ENCODE measurements around the gene KIF1A. TPM values are rescaled to one million over a fixed set of nuclear protein-coding genes. Genes with fewer than 3 reads are reported as not detected.

The KIF1A gene
- polyA plus RNA-seq, 1 donor from 2014 or later = 63.4 TPM

DNA sequence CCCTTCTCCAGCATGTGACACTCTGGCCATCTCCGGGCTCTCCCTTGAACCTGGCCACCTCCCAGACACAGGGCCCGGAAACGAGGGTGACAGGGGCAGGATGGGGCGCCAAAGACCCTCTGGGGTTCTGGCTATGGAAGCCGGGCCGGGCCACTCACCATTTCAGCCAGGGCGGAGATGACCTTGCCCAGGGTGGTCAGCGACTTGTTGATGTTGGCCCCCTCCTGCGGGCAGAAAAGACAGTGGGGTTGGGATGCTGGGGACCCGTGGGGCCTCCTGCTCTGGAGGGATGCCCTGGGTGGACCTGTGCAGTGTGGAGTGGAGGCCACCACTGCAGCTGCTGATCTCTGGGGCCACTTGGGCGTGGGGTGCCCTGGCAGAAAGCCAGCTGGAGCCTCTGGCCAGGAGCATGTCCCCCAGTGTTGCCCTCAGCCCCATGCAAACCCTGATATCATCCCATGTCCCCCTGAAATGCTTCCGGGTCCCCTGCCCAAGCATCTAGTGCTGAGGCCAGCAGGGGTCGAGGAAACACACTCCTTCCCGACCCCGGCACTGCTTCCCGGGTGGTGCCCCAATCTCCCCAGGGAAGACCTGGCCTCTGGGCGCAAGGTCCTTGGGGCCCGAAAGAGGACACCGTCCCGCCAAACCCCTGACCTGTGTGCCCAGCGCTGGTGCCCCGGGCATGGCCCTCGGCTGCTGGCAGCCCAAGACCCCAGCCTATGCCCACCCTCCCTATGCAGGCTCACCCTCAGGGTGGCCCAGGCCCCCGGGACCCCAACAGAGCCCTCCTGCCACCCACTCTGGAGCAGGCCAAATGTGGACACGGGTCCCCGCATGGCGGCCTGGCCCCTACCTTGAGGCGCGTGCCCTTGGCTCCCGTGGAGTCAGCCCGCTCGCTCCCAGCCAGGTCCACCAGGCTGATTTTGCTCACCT lies 36.9 kb downstream of the KIF1A start:
- no peaks in the 10 kb centered on the region for H3K27me3 ChIP-seq (ENCODE audit: insufficient read depth, low read depth, low read length)
- no peaks in the 10 kb centered on the region for H3K9me2 ChIP-seq (ENCODE audit: insufficient read depth, low read length)
- no peak overlapping the region for H2AFZ ChIP-seq (ENCODE audit: low read depth, low read length)
- TF ChIP-seq, protein P1, sequence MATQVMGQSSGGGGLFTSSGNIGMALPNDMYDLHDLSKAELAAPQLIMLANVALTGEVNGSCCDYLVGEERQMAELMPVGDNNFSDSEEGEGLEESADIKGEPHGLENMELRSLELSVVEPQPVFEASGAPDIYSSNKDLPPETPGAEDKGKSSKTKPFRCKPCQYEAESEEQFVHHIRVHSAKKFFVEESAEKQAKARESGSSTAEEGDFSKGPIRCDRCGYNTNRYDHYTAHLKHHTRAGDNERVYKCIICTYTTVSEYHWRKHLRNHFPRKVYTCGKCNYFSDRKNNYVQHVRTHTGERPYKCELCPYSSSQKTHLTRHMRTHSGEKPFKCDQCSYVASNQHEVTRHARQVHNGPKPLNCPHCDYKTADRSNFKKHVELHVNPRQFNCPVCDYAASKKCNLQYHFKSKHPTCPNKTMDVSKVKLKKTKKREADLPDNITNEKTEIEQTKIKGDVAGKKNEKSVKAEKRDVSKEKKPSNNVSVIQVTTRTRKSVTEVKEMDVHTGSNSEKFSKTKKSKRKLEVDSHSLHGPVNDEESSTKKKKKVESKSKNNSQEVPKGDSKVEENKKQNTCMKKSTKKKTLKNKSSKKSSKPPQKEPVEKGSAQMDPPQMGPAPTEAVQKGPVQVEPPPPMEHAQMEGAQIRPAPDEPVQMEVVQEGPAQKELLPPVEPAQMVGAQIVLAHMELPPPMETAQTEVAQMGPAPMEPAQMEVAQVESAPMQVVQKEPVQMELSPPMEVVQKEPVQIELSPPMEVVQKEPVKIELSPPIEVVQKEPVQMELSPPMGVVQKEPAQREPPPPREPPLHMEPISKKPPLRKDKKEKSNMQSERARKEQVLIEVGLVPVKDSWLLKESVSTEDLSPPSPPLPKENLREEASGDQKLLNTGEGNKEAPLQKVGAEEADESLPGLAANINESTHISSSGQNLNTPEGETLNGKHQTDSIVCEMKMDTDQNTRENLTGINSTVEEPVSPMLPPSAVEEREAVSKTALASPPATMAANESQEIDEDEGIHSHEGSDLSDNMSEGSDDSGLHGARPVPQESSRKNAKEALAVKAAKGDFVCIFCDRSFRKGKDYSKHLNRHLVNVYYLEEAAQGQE (IDR thresholded peaks at IDR 0.05; ENCODE audit: borderline replicate concordance) = no peak
- TF ChIP-seq MXI1 (conservative IDR thresholded peaks at IDR 0.05; ENCODE audit: poor library complexity, severe bottlenecking) (no peak), POLR2AphosphoS5 (IDR thresholded peaks at IDR 0.05) (no peak), SMC3 (conservative IDR thresholded peaks at IDR 0.05; ENCODE audit: poor library complexity) (no peak), EZH2 (IDR thresholded peaks at IDR 0.05; ENCODE audit: borderline replicate concordance, insufficient read depth, low read length, poor library complexity, severe bottlenecking) (no peak), EP300 (conservative IDR thresholded peaks at IDR 0.05; ENCODE audit: poor library complexity, severe bottlenecking) (no peak), RAD21 (conservative IDR thresholded peaks at IDR 0.05) (no peak), TAF1 (IDR thresholded peaks at IDR 0.05; ENCODE audit: low read depth) (no peak)
- TF ChIP-seq, protein P2, sequence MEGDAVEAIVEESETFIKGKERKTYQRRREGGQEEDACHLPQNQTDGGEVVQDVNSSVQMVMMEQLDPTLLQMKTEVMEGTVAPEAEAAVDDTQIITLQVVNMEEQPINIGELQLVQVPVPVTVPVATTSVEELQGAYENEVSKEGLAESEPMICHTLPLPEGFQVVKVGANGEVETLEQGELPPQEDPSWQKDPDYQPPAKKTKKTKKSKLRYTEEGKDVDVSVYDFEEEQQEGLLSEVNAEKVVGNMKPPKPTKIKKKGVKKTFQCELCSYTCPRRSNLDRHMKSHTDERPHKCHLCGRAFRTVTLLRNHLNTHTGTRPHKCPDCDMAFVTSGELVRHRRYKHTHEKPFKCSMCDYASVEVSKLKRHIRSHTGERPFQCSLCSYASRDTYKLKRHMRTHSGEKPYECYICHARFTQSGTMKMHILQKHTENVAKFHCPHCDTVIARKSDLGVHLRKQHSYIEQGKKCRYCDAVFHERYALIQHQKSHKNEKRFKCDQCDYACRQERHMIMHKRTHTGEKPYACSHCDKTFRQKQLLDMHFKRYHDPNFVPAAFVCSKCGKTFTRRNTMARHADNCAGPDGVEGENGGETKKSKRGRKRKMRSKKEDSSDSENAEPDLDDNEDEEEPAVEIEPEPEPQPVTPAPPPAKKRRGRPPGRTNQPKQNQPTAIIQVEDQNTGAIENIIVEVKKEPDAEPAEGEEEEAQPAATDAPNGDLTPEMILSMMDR (IDR thresholded peaks at IDR 0.05; ENCODE audit: poor library complexity, severe bottlenecking) = no peak
- no peaks in the 10 kb centered on the region for H3F3A ChIP-seq (ENCODE audit: insufficient read depth, low read length, poor library complexity, severe bottlenecking)
- H3K9ac ChIP-seq (ENCODE audit: low read length) = no peak overlapping the region
- H3K4me3 ChIP-seq (ENCODE audit: low read length) = no peak overlapping the region
- H3K9me3 ChIP-seq (ENCODE audit: low read length) = no peaks in the 10 kb centered on the region
- H4K20me1 ChIP-seq (ENCODE audit: insufficient read depth) = no peaks in the 10 kb centered on the region
- H3K36me3 ChIP-seq (ENCODE audit: insufficient read depth, low read length) = no peaks in the 10 kb centered on the region
- H3K27ac ChIP-seq (ENCODE audit: low read length) = no peak overlapping the region
- H3K79me2 ChIP-seq (replicated peaks; ENCODE audit: insufficient read depth, low read length) = no peaks in the 10 kb centered on the region
- H3K4me2 ChIP-seq (ENCODE audit: low read length) = no peak overlapping the region

DNA sequence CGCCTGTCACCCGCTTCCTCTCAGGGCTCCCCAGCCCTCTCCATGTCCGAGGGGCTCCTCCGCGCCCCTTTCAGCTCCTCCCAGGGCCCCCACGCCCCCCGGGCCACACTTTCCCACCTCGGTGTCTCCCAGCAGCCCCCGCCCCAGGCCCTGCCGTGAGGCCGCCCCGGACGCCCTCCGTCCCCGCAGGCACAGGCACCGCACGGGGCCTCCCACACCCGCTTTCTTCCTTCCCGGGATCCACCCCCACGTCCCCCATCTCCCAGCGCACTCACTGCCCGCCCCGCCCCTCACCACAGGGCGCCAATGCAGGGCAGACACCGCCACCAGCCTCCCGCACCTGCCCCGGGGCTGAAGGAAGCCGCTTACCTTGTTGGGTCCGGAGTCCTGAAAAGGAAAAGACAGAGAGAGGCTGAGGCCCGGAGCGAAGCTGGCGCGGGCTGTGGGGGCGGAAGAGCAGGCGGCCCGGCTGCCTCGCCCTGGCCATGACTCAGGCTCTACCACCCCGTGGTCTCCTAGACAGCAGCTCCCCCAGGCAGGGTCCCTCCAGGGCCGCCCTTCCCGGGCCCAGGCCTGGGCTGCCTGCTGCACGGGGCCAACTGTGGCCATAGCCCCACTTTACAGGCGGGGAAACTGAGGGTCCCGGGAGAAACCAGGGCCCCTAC lies 37.7 kb downstream of the KIF1A start:
- Histone ChIP-seq H3K36me3 (ENCODE audit: insufficient read depth, low read length) (no peaks in the 10 kb centered on the region), H3K4me3 (ENCODE audit: low read length) (no peak overlapping the region), H2AFZ (ENCODE audit: low read depth, low read length) (no peak overlapping the region), H3K9ac (ENCODE audit: low read length) (no peak overlapping the region), H3K79me2 (replicated peaks; ENCODE audit: insufficient read depth, low read length) (no peaks in the 10 kb centered on the region), H3K4me2 (ENCODE audit: low read length) (no peak overlapping the region), H3K9me3 (ENCODE audit: low read length) (no peaks in the 10 kb centered on the region), H3K27me3 (ENCODE audit: insufficient read depth, low read depth, low read length) (no peaks in the 10 kb centered on the region), H3K9me2 (ENCODE audit: insufficient read depth, low read length) (no peaks in the 10 kb centered on the region), H3K27ac (ENCODE audit: low read length) (no peak overlapping the region), H4K20me1 (ENCODE audit: insufficient read depth) (no peaks in the 10 kb centered on the region), H3F3A (ENCODE audit: insufficient read depth, low read length, poor library complexity, severe bottlenecking) (no peaks in the 10 kb centered on the region)
- no peak for TF ChIP-seq RAD21 (conservative IDR thresholded peaks at IDR 0.05)
- no peak for TF ChIP-seq MXI1 (conservative IDR thresholded peaks at IDR 0.05; ENCODE audit: poor library complexity, severe bottlenecking)
- TF ChIP-seq, protein P1 (IDR thresholded peaks at IDR 0.05; ENCODE audit: borderline replicate concordance) = no peak
- TF ChIP-seq TAF1 (IDR thresholded peaks at IDR 0.05; ENCODE audit: low read depth) = no peak
- TF ChIP-seq POLR2AphosphoS5 (IDR thresholded peaks at IDR 0.05) = no peak
- TF ChIP-seq, protein P2 (IDR thresholded peaks at IDR 0.05; ENCODE audit: poor library complexity, severe bottlenecking) = no peak
- no peak for TF ChIP-seq EZH2 (IDR thresholded peaks at IDR 0.05; ENCODE audit: borderline replicate concordance, insufficient read depth, low read length, poor library complexity, severe bottlenecking)
- no peak for TF ChIP-seq SMC3 (conservative IDR thresholded peaks at IDR 0.05; ENCODE audit: poor library complexity)
- TF ChIP-seq EP300 (conservative IDR thresholded peaks at IDR 0.05; ENCODE audit: poor library complexity, severe bottlenecking) = no peak
